Cardiac muscle cell (in vitro differentiated cells and primary cell): ENCODE data around the gene RNF213. TPM values are rescaled to one million over a fixed set of nuclear protein-coding genes. Genes with fewer than 3 reads are reported as not detected.

Experiments
- DNase-seq, 2 donors: peaks; one replicate each; pipeline versions ENCODE4 v3.0.0 to v3.0.0-alpha.2; 2010 to 2017; ENCODE audit warnings: low read depth in 1 of 2, low spot score in 1 of 2
- H3K27ac ChIP-seq: fragments of 200-600 bp; sonication (generic); 2 replicates; pipeline ENCODE4 v1.5.1; 2016
- H3K27me3 ChIP-seq: fragments of 200-600 bp; sonication (generic); 2 replicates; pipeline ENCODE4 v1.6.0; 2016; ENCODE audit warnings: control low read depth
- H3K36me3 ChIP-seq: fragments of 200-600 bp; sonication (generic); 2 replicates; pipeline ENCODE4 v1.5.1; 2016; ENCODE audit warnings: control low read depth
- H3K4me1 ChIP-seq: fragments of 200-600 bp; sonication (generic); 2 replicates; pipeline ENCODE4 v1.8.1; 2017; ENCODE audit warnings: low read depth, mild to moderate bottlenecking, mixed run types
- H3K4me3 ChIP-seq: fragments of 200-600 bp; sonication (generic); 2 replicates; pipeline ENCODE4 v1.5.1; 2016; ENCODE audit warnings: mild to moderate bottlenecking
- H3K9me3 ChIP-seq: fragments of 200-600 bp; sonication (generic); 2 replicates; pipeline ENCODE4 v1.5.1; 2017; ENCODE audit warnings: low read depth, mild to moderate bottlenecking, control low read depth
- polyA plus RNA-seq: library from polyadenylated mRNA; unstranded; fragments of >200 nt; fragmentation: Nextera tagmentation; extraction: Ambion mirVana; gene quantifications from 2 replicates; pipeline ENCODE4 v1.2.1, GENCODE V29; 2016
- total RNA-seq: library from RNA; depleted of rRNA; stranded (reverse); fragments of >200 nt; gene quantifications from 2 replicates; pipeline ENCODE4 v1.2.3, GENCODE V29; 2016
- TF ChIP-seq, protein P1 (sequence below): IDR thresholded peaks from 2 replicates; pipeline ENCODE4 v1.5.1; 2012; ENCODE audit warnings: low read depth, mild to moderate bottlenecking, low read length

RNF213 gene
- total and polyA plus RNA-seq, 2 experiments from 2014 or later, result 11.5 to 24.9 TPM

DNA sequence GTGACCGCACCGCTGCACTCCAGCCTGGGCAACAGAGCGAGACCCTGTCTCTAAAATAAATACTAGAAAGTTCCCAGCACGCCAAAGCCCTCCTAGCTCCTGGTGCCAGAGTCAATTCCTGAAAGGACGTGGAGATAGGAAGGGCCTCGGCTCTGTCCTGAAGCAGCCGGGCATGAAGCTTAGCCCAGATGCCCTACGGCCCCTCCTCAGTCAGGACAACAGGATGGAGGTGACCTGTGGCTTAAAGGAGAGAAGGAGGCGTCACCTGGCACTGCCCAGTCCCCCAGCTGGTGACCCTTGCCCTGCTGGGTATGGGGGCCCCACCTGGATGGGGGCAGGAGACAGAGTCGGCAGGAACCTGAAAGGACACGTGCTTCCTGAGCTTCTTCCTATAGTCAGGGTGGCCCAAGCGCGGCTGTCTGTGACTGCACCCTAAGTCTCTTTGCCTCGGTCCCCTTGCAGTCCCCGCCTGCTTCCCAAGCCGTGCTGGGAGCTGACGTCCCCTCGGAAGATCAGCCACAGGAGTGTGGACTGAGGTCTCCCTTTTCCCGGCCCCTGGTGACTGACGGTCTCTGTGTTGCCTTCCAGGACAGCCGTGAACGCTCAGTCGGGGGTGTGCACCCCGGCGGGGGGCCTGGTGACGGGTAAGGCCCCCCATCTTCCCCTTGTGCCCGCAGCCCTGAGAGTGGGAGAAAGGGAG, 14.9 kb upstream of the RNF213 start:
- TF ChIP-seq, protein P1, sequence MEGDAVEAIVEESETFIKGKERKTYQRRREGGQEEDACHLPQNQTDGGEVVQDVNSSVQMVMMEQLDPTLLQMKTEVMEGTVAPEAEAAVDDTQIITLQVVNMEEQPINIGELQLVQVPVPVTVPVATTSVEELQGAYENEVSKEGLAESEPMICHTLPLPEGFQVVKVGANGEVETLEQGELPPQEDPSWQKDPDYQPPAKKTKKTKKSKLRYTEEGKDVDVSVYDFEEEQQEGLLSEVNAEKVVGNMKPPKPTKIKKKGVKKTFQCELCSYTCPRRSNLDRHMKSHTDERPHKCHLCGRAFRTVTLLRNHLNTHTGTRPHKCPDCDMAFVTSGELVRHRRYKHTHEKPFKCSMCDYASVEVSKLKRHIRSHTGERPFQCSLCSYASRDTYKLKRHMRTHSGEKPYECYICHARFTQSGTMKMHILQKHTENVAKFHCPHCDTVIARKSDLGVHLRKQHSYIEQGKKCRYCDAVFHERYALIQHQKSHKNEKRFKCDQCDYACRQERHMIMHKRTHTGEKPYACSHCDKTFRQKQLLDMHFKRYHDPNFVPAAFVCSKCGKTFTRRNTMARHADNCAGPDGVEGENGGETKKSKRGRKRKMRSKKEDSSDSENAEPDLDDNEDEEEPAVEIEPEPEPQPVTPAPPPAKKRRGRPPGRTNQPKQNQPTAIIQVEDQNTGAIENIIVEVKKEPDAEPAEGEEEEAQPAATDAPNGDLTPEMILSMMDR, result no peak
- Histone ChIP-seq H3K4me1 (no peaks in the 10 kb centered on the region), H3K27me3 (no peaks in the 10 kb centered on the region), H3K27ac (no peak overlapping the region), H3K9me3 (no peaks in the 10 kb centered on the region), H3K36me3 (peaks cover 20% of the 10 kb centered on the region), H3K4me3 (no peak overlapping the region)
- no peak for DNase-seq

DNA sequence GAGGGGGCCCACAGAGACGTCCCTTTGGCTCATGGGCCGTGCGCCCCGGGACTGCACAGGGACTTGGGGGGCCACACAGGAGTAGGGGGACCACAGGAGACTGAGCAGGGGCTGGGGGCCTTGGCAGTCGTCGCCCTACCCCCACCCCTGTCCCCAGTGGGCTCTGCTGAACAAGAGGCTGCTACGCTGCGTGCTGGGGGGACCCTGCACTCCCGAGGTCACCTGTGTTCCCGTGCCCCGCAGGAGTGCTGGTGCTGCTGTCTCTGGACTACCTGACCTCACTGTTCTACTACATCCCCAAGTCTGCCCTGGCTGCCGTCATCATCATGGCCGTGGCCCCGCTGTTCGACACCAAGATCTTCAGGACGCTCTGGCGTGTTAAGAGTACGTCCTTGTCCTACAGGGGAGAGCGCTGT, 14.4 kb upstream of the RNF213 start:
- no peaks in the 10 kb centered on the region for H3K9me3 ChIP-seq
- peaks cover 18% of the 10 kb centered on the region for H3K36me3 ChIP-seq
- no peak overlapping the region for H3K4me3 ChIP-seq
- H3K27me3 ChIP-seq, result no peaks in the 10 kb centered on the region
- H3K4me1 ChIP-seq, result no peaks in the 10 kb centered on the region
- DNase-seq, result no peak
- TF ChIP-seq, protein P1, result no peak
- H3K27ac ChIP-seq, result no peak overlapping the region

DNA sequence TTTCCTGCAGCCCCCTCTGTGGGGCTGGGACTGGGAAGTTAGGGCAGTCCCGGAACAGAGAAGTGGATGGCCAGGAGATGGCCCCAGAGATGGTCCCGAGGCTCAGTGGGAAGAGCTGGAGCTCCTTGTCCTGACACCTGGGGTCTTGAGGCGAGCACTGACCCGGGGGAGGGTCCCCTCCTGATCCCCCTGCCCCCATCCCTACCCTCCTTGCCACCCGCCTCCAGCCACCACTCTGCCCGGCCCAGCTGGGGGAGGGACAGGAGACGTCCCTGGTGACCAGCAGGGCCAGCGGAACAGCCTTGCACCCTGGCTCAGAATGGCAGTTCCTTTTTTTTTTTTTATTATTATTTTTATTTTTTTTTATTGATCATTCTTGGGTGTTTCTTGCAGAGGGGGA, 13.9 kb upstream of the RNF213 start:
- no peak overlapping the region for H3K4me3 ChIP-seq
- H3K36me3 ChIP-seq, result peaks cover 13% of the 10 kb centered on the region
- H3K27me3 ChIP-seq, result no peaks in the 10 kb centered on the region
- no peaks in the 10 kb centered on the region for H3K9me3 ChIP-seq
- H3K27ac ChIP-seq, result no peak overlapping the region
- TF ChIP-seq, protein P1, result no peak
- DNase-seq, result no peak
- no peaks in the 10 kb centered on the region for H3K4me1 ChIP-seq

- Histone ChIP-seq H3K9me3 (no peaks in the 10 kb centered on the region), H3K4me1 (no peaks in the 10 kb centered on the region), H3K36me3 (peaks cover 7% of the 10 kb centered on the region), H3K27me3 (no peaks in the 10 kb centered on the region), H3K4me3 (no peak overlapping the region), H3K27ac (no peak overlapping the region)
- TF ChIP-seq, protein P1, result no peak
- DNase-seq, result no peak
These were observed 13.1 kb upstream of the RNF213 start for GRCh38 chr17:80247561-80247960.

DNA sequence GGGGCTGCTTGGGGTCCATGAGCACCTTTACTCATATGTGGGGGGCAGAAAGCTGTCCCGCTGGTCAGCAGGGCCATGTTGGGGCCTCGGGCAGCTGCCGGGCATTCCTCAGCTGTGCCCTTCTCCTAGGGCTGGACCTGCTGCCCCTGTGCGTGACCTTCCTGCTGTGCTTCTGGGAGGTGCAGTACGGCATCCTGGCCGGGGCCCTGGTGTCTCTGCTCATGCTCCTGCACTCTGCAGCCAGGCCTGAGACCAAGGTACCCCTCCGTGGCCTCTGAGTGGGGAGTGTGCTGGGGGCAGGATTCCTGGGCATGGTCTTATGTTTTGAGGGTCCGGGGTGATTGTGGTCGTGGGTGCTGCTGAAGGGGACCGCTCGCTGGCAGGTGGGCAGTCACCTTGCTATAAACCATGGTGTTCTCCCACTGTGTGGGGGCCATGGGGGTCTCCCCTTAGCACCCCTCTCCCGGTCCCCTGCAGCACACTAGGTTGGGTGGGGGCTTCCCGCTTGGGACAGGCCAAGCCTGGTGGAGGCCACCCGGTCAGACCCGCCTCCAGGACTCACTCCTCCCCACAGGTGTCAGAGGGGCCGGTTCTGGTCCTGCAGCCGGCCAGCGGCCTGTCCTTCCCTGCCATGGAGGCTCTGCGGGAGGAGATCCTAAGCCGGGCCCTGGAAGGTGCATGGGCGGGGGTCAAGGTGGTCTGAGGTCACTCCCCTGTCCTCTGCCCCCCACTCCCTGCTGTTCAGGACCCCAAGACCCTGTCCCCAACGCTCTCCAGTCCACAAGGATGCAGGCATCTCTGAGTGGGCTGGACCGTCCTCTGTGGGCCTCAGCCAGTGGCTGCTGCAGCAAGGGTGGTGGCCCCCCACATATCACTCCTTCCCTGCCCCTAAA, 12.4 kb upstream of the RNF213 start:
- Histone ChIP-seq H3K9me3 (no peaks in the 10 kb centered on the region), H3K27ac (no peak overlapping the region), H3K4me3 (no peak overlapping the region), H3K27me3 (no peaks in the 10 kb centered on the region), H3K4me1 (no peaks in the 10 kb centered on the region), H3K36me3 (peaks cover 7% of the 10 kb centered on the region)
- DNase-seq, result no peak
- TF ChIP-seq, protein P1, result no peak
